Measurements from ENCODE around the gene DOCK10. TPM values are rescaled to one million over a fixed set of nuclear protein-coding genes. Genes with fewer than 3 reads are reported as not detected.
"Not testable (repeated sequence)": the region's sequence is repeated elsewhere in the genome, so short reads cannot be mapped to it uniquely, and the experiment has no call there.

Gene DOCK10
- total RNA-seq, 1 donor from 2014 or later: 2.5 TPM

DNA sequence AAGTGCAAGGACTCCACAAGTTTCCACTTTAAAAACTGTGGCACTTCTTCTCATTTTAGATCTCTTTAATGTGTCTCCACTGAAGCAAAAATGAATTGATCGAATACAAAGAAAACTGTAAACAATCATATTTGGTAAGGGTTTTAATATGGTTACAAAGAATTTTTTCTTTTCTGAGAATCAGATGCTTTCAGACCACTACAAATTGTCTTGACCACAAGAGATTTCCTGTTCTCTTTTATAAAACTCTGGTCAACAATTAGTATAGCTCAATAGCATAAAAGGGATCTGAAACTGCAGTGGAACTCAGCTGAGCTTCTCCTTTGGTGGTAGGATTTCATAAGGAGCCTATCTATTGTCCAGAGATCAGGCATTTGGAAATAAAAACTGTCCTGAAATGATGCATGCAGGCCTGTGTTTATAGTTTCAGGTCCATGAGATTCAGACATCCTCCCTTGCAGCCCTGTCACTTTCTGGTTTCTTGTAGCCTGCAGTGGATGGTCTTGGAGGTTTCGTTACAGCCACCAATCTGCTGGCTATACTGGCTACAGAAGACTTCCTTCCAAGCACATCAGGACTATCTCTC is 120.0 kb downstream of the DOCK10 start:
- DNase-seq (ENCODE audit: low read depth): no peak

DNA sequence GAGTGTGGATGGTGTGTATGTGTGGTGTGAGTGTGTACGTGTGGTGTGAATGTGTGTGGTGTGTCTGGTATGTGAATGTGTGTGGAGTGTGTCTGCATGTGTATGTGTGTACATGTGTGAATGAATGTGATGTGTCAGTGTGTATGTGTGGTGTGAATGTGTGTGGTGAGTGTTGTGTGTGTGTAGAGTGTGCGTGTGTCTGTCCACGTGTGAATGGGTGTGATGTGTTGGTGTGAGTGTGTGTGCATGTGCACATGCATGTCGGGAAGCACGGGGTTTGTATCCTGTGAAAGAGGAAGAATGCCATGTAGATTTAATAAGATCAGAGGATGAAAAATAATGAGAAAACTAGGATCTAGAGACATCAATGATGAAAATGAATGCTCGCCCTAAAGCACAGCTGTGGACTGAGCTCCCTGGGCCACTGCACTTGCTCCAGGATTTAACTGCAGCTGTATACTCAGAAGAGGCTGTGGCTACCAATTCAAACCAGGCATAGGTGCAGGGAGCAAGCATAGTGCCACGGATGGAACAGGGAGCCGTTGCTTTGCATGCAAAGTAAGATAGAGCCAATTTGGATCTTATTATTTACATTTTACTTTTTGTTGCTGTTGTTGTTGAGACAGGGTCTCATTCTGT is 122.7 kb downstream of the DOCK10 start:
- no peak for DNase-seq (ENCODE audit: low read depth)

DNA sequence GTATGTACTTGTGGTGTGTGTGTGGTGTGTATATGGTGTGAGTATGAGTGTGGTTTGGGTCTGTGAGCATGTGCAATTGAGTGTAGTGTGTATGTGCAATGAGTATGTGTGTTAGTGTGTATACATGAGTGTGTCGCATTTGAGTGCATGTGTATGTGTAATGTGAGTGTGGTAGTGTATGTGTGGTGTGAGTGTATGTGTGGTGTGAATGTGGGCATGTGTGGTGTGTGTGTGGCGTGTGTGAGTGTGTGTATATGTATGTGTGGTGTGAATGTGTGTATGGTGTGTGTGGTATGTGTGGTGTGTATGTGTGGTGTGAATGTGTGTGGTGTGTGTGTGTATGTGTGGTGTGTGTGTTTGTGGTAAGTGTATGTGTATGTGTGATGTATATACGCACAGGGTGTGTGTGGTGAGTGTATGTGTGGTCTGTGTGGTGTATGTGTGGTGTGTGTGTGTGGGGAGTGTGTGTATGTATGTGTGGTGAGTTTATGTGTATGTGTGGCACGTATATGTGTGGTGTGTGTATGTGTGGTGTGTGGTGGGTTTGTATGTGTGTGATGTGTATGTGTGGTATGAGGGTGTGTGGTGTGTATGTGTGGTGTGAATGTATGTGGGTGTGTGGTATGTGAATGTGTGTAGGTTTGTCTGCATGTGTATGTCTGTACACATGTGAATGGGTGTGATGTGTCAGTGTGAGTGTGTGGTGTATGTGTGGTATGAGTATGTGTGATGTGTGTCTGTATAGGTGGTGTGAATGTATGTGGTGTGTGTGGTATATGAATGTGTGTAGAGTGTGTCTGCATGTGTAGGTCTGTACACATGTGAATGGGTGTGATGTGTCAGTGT is 123.4 kb downstream of the DOCK10 start:
- no peak for DNase-seq (ENCODE audit: low read depth)

DNA sequence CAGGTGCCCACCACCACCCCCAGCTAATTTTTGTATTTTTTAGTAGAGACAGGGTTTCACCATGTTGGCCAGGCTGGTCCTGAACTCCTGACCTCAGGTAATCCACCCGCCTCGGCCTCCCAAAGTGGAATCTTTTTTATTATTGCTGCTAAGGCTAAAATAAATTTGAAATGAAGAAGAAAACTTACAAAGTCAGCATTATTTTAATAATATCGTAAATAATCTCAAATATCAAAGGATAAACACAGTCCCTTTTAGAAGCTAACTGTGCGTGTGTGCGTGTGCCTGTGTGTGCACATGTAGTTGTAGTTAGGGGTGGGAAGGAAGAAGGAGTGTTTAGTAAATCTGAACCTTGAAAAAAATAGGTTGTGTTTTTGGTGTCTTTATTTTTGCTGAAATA is 125.0 kb downstream of the DOCK10 start:
- not testable (repeated sequence) for DNase-seq (ENCODE audit: low read depth)

DNA sequence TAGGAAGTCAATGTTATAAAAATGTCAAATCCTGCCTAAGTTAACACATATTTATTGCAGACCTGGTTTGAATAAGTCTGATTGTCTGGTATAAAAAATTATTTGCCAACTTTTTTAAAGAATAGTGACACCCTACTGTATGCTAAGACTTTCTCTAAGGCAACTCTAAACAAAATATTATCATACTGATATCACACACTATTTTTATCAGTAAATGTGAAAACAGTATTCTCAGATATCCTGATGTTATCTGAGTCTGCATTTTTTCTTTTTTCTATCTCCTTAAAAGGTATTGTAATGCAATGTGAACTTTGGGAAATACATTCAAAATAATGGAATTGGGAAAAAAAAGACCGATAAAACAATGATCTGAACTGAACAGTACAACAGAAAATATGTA is 127.1 kb downstream of the DOCK10 start:
- no peak for DNase-seq (ENCODE audit: low read depth)

DNA sequence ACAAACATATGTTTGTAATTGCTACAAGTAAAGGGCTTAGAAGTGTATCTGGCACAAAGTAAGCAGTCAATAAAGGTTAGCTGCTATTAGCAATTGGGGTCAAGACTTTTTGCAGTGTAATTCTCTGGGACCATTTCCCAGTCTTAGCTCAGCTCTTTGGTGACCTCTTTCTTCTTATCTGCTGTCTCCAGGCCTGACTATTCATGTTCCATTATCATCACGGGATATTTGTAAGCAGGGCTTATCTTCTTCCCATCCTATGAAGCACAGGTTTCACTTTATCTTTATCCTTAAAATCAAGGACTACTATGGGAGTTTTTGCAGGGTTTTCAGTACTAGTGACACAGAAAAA is 131.7 kb downstream of the DOCK10 start:
- DNase-seq (ENCODE audit: low read depth): no peak

DNA sequence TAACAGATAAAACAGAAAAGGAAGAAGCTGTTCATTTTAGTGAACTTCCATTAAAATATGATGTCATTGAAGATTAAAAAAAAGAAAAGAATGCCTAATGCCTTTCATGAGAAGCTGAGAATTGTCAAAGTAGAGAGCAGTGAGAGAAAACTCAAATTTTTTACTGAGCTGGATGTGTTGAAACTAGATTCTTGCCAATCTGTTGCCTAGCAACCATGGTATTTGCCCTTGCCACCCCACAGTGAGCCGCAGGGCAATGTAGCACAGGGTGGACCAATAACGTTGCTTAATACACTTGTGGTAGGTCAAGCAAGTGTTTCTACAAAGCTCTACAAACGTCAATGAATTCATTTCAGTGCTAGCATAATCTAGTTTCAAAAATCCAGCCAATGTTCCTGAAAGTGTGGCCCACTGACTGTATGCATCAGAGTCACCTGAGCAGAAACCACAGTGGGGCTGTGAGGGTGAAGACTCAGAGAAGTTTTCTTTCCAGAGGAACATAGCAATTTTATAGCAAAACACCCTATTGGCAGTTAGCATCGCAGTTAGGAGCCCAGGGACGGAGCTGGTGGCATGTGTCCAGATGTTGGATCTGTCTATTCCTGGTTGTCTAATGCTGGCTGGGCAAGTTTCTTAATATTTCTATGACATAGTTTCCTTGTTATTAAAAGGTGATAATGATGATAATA is 132.2 kb downstream of the DOCK10 start:
- peak; percentile 100 for DNase-seq (ENCODE audit: low read depth)

DNA sequence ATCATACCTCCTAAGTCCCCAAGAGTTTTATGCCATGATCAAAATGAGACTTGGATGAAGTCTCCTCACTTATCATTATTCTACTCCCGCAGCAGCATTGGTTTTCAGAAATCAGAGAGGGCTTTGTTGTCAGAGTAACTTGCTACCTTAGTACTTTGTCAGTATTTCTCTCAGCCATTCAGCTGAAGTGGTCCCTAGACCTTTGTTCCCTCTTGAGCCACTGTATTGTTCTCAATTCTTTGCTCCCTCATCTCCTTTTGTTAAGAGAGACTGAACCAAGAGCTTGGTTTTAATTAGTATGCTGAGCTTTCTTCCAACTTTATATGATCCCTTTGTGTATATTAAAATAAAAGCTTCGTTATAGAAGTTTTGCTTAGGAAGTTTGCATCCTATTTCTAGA is 133.4 kb downstream of the DOCK10 start:
- no peak for DNase-seq (ENCODE audit: low read depth)

DNA sequence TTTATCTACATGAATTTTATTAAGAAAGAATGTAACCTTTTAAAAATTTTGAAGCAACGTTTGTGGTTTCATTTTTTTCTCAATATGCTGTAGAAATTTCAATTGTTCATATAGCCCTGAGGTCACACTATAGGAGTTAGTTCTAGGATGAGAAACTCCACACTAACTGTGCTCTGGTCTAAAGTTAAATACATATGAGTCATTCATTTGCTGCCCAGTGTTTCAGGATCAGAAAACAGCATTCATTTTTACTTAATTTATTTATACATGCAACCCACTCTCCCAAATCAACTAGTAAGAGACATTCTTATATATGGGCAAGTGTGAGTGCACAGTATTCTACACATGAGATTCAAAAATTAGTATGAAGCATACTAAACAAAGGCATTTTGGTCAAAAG is 137.9 kb downstream of the DOCK10 start:
- peak; percentile 60 for DNase-seq (ENCODE audit: low read depth)

DNA sequence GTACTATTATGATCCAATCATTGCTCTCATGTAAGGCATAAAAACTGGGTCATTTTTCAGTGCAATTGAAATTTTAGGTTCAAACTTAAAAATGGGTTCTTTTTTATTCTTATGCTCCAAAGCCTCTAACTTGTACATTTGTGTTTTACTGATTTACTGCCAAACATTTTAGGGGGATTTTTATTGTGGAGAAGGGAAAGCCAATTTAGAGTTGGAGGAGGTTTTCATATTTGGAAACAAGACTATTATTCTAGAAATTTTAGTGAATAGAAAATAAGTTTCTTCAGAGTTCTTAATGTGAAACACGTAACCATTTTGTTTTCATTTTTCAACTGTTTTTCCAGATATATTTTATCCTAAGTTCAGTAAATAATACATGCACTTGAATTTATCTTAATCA is 138.6 kb downstream of the DOCK10 start:
- DNase-seq (ENCODE audit: low read depth): no peak

DNA sequence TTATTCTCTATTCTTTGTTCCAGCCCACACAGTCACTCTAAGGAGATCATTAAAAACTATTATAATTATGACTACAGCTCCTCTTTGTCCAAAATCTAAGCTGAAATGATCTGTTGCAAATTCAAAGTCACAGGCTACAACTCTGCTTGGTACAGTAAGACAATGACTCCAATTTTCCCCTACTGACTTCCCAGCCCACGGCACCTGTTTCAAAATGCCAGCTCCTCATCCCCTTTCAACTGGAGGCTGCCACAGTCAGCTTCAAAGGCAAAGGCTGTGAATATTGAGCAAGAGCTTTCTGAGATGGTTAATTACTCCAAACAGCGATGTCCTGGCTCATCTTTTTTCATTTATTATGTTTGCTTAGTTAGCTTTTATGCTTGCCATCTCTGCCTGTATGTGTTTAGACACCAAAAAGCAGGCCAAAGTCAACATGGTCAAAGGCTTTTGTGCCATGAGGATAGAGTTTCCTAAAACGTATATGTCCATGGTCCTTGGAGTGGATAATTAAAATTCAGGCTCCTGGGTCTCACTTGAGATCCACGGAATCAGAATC is 141.1 kb downstream of the DOCK10 start:
- DNase-seq (ENCODE audit: low read depth): no peak

DNA sequence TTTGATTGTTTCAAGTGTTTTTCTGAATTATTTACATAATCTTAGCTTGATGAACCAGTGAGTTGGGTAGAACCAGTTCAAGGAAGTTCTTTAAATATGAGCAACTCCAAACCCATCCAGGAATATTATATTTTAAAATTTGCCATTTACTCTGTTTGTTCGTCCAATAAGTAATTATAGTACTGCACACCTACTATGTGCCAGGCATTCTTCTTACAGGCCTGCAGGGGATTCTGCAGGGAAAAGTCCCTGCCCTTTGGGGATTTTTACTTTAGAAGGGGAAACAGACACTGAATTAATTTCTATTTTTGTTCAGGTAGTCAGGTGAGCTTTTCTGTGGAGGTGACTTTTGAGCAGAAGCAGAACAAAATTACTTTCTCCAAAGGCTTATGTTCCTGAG is 146.9 kb downstream of the DOCK10 start:
- DNase-seq (ENCODE audit: low read depth): no peak

DNA sequence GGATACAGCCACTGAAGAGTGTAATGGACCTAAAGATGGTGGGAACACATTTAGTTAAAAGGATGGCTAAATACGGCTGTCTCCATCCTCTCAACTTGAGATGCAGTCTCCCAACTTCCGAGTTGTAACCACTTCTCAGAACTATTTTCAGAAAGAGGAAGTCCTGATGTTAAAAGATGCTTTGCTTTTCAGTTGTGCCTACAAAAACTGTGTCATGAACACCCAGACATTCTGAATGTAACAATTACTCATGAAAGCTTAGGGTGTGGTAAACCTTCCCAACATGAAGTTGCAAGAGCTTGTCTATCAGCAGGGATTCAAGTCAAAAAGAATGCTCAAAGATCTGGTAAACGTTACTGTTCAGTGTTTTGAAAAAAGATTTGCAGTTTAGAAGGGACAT is 147.9 kb downstream of the DOCK10 start:
- no peak for DNase-seq (ENCODE audit: low read depth)

DNA sequence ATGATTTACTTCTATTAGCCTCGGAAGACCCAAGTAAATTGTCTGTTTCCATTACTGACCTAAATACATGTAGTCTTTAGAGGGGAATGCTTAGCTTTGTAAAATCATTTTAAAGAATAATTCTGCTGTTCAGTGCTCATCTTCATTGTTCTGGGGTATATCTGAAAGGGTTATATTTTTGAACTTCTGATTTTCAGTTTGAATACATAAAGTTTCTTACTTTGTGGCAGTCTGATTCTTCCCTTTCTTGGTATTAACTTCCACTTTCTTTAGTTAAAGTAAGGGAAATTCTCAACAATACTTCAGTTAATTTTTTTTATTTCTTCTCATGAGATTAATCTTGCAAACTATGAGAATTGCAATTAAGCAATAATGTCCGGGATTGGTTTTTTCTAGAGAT is 148.4 kb downstream of the DOCK10 start:
- DNase-seq (ENCODE audit: low read depth): no peak

DNA sequence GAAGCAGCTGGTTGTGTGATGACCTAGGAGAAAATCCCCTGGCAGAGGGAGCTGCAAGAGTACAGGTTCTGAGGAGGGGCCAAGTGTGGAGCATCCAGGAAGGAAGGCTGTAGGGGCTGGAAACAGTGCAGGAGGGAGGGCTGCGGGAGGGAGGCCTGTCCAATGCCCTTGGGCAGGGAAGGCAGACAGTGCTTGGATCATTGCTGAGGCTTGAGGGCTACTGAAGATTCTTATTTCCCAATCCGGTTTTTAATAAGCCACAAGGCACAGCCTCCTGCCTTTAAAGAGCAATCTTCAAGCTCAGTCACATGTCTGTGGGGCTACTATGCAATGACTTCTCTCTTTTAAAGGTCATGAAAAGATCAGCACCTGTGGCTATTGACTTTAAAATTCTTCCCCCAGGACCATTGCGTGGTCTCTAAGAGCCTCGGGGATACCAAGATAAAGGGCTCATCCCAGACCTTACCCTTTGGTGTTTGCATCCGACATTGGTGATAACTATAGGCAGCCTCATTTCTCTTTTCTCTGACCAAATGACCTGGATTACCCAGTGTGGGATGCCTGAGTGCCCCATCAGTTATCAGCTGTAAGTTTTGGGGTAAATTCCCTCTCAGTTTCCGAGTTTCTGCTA is 149.6 kb downstream of the DOCK10 start:
- DNase-seq (ENCODE audit: low read depth): no peak

DNA sequence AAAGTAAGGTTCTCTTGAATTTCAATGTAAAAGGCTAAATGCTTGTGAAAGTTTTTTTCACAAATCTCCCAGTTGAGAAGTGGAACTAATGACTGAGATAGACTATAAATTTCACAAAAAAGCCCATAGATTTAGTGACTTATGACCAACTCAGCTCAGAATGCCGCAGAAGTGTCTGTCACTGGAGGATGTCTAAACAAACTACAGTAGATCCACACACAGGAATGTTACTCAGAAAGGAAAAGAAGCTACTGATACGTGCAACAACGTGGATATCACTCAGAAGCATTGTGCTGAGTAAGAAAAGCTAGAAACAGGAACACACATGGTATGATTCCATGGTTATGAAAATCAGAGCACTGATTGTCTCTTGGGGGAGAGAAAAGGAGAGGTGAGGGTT is 151.9 kb downstream of the DOCK10 start:
- no peak for DNase-seq (ENCODE audit: low read depth)

DNA sequence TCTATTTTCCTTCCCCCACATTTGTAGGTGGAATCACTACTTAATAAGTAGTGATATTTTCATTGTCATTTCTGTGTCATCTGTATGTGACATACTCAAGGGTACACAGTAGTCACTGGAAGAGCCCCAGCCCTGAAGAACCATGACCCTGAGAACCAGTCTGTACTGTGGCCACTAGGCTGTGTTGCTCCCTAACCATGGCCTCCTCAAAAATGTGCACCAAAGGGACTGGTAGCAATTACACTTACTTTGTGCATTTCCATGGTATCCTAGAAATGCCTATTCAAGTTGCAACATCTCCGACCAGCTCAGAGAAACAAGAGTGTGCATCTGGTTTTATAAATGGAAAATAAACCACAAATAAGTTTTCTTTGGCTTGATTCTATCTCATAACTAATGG is 155.1 kb downstream of the DOCK10 start:
- peak; percentile 48 for DNase-seq (ENCODE audit: low read depth)

DNA sequence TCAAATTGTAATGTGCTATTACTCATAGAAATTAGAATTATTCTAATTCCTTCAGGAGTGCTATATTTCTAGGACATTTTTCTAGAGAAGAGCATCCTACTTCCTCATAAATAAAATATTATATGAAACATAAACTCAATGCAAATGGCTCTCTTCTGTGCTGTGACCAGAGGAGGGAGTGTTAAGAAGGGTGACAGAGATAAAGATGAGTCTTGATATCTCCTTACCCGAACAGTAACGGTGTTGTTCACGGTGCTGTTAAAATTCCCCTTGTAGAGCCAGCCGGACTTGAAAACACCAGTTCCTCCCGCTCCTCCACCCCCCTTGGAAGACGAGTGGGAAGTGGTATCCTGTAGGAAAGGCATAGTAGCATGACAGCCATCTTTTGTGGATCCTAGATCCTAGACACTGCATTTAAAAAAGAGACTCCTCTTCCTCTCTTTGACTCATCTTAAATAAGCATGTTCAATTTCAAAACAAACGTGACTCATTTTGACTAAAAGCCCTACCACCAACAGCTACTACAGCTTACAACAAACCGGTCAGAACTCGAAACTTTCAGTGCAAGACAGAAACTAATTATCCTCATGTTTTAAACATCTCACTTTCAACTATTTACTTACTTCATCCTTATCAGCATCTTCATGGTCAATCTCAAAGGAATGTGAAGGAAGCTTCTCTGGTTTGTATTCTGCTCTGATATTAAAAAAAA is 156.3 kb downstream of the DOCK10 start:
- DNase-seq (ENCODE audit: low read depth): peak; percentile 91

DNA sequence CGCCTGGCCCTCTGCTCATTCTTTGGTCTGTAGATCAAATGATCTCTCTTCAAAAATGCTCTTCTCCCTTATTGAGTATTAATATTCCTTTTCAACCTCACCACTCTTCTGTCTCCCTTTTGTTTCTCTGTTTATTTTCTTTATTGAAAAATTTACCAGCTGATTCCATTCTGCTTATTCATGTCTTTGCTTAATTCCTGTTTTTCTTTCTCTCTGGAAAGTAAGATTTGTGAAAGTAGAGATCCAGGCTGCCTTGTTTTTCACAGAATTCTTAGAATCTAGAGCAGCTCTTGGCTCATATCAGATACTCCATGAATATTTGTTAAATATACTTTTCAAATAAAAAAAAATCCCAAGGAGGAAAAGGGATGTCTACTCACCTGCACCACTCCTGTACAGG is 157.0 kb downstream of the DOCK10 start:
- DNase-seq (ENCODE audit: low read depth): no peak

DNA sequence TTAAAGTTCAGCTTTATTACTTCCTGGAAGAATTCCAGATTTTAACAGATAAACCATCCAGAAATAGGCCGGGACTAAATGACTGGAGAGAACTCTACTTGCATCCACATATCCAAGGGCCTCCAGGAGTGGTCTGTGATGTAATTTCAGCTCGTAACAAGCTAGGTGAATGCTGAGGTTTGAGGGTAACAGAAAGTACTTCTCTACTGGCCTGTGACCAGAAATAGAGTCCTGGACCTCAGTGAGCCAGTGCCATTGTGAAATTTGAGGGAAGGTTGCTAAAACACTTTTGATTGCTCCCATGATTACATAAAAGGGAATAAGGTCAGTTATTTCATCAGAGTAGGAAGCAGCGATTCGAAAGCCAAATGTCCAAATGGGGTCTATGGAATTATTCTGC is 158.1 kb downstream of the DOCK10 start:
- DNase-seq (ENCODE audit: low read depth): peak; percentile 98

DNA sequence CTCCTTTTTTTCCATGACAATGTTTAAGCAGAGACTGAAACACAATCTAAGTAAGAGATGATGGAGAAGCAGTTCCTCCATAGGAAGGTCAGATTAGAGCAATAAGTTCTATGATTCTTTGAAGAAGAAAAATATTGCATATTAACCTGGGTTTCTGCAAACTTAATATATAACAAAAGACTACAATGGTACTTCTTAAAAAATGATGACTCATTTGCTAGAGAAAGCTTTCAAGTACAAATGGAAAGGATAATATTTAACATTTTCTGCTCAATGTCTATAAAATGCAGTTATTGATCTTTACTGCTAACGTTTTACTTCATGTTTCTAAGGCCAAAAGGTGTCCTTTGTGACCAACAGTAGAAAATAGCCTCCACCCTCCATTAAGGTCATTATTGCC is 158.6 kb downstream of the DOCK10 start:
- DNase-seq (ENCODE audit: low read depth): peak; percentile 11
